ENCODE results near the gene FBXL7.

Gene FBXL7

DNA sequence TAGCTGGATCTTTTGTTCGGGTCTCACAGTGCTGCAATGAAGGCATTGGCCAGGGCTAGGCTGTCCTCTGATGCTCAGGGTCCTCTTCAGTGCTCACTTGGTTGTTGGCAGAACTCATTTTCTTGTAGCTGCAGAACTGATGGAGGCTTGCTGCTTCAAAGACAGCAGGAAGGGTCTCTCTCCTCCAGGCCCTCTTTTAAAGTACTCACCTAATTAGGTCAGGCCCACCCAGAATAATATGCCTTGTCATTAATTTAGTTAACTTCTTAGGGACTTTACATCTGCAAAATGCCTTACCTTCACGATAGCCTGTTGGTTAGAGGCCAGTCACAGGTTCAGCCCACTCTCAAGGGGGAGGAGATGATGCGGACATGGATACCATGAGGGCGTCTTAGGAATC is 114.7 kb downstream of the FBXL7 start:
- DNase-seq (ENCODE audit: low read depth), result no peak

DNA sequence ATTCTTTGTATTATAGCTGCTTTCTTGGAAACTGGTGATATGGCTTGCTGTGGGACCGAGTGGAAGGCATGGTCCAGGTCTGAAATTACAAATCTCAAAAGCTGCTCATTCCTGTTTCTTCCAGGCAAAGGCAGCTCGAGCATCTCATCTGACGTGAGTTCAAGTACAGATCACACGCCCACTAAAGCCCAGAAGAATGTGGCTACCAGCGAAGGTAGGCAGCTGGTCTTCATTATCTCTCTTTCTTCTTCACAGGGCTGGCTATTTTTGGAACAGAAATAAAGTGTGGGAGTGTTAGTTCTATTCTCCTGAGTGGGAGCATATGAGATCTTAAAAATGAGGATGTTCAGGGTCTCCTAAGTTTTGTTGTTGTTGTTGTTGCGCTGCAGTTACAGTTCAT is 115.9 kb downstream of the FBXL7 start:
- no peak for DNase-seq (ENCODE audit: low read depth)

DNA sequence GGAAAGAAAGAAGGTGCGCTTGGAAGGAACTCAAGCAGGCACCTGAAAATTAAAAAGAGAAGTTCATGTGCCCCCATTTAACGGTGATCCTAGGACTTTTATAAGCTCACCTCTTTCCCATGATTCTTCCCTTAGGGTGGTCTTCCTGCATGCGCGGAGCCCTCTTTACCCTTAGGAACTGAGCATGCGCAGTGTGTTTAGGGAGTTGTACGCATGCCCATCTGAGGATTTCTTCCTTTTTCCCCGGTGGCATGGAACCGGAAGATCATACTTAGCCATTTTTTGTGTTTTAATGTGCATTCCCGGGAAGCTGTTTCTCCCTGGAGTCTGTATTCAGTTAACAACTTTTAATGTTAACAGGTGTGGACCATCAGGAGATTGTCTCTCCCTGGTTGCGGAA is 119.0 kb downstream of the FBXL7 start:
- no peak for DNase-seq (ENCODE audit: low read depth)

DNA sequence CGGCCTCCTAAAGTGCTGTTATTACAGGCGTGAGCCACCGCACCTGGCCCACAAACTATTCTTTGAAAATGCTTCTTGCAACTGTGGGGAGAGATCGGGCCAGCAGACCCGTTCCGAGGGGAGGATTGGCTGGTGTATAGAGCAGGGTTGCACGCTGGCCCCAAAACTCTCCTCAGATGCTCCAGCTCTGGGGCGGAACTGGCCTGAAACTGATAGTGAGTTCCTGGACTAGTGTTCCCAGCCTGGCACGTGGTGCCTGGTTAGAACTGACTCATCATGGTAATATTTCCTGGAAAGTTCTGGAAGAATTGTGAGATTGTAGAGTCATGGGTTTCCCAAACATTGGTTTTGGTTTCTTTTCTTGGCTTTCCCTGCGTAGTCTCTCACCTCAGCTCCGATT is 120.5 kb downstream of the FBXL7 start:
- no peak for DNase-seq (ENCODE audit: low read depth)

DNA sequence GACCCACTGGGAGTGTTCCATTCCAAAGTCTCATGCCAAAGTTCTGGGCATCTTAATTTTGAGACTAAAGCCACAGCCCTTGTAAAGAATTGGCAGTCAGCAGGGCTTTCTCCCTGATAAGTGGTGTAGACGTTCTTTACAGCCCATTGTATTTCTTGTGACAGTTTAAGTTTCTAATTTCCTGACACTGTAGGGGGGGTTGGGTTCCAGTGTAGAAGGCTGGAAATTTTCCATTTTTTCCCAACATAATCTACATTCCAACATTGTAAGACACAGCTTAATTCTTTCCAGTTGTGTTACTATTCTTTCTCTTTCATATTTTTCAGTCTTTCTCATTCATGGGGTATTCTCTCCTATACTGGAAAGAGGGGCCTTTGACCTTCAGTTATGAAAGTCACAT is 121.1 kb downstream of the FBXL7 start:
- no peak for DNase-seq (ENCODE audit: low read depth)

DNA sequence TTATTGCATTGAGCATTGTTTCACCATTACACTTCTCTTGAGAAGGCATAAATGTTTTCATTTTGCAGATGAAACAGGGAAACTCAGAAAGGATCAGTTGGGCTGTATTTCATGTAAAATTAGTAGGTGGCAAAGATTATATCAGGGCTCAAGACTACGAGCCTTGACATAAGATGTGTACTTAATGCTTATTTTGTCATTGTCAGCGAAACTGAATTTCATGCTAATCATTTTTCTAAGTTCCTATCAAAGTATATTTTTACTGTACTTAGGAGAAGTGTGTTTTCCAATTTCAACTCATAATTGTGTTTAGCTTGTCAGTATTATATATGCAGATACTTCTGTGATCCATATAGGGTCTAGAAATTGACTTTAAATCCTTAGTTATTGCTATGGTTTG is 123.8 kb downstream of the FBXL7 start:
- no peak for DNase-seq (ENCODE audit: low read depth)

DNA sequence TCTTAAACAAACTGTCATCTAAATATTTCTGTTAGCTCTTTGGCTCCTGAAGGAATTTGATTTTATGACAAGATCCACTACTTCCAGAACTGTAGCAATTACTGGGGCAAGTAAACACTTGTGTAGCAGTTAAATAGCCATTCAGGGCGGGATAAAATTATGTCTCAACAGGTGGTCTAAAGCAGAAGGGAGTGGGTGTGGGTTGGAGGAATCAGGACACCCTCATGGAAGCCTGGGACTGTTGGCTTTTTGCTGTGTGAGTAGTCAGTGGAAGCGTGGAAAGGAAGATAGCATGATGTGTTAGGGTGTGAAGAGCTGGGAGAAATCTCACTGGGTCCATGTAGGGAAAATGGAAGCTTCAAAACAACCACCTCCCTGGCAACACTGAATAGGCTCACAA is 127.1 kb downstream of the FBXL7 start:
- no peak for DNase-seq (ENCODE audit: low read depth)

DNA sequence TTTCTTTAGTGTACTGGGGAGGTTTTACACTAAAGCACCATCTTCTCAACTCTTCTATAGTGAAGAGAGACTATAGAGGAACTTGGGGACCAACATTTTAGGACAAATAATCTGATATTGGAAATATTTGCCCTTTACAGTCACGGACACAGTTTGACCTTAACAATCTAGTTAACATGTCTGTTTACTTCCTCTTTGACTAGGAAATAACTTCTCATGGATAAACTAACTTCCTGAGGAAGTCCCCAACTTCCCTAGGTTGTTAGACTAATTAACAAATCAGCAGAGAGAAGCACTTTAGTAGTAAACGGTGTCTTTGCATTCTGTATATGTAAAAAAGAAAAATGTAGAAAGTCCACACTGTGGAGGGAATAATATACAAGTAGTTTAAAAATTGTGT is 127.7 kb downstream of the FBXL7 start:
- DNase-seq (ENCODE audit: low read depth), result no peak

DNA sequence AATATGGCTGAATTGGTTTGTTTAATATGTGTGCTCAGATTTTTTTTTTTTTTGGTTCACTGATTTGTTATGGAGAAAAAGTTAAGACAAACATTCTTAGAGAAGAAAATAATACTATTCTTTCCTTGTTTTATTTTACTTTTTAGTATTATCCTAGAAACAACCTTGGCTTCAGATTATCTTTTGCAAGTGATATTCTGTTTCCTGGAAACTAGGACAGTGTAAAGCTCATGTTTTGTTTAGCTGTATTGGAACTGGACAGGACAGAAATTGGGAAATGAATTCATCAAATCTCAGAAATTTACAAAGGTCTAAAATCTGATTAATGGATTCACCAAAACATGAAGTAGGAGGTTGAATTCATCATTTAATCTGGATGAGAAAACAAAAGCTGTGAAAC is 130.5 kb downstream of the FBXL7 start:
- DNase-seq (ENCODE audit: low read depth), result no peak

DNA sequence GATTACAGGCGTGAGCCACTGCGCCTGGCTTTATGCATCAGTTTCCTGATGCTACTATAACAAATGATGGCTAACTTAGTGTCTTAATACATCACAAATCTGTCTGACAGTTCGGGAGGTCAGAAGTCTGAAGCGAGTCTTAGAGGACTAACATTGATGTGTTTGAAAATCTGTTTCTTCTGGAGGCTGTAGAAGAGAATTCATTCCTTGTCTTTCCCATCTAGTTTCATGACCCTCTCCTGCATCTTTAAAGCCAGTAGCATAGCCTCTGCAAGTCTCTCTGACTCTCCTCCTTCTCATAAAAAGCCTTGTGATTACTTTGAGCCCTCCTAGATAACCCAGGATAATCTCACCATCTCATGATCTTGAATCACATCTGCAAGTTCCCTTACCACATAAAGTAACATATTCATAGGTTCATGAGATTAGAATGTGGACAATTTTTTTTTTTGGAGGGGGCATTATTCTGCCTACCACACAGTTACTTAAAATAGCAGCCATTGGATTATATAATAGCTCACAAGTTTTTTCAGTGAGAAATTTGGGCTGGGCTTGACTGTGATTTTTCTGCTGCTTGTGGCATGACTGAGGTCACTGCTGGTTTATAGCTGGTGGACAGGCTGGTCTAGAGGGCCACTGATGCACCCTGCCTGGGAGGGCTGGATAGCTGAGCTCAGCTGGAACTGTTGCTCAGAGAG is 134.8 kb downstream of the FBXL7 start:
- no peak for DNase-seq (ENCODE audit: low read depth)

DNA sequence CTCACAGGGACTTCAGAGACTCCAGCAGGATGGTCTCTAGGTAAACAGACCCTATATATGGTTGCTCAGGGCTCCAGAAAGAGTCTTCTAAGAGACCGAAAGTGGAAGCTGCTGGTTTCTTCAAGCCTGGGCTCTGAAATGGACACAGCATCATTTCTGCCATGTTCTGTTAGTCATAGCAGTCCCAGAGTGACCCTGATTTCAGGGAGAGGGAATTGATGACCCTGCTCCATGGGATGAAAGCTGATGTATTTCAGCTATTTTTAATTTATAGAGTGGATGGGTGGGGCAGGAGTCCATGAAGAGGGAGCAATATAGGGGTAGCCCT is 135.3 kb downstream of the FBXL7 start:
- no peak for DNase-seq (ENCODE audit: low read depth)

DNA sequence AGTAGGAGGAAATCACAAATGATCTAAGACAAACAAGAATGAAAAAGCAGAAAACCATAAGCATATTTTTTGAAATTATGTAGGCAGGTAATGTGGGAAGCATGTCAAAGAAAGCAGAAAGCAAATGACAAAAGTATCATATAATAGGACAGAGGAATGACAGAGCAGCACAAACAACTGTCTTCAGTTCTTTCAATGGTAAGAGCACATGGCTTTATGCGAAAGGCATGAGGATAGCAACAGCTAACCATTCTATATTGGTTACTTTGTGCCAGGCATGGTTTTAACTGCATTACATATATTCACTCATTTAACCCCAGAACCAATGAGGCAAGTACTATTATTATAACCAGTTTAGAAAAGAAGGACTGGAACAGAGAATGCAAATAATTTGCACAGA is 137.4 kb downstream of the FBXL7 start:
- no peak for DNase-seq (ENCODE audit: low read depth)

DNA sequence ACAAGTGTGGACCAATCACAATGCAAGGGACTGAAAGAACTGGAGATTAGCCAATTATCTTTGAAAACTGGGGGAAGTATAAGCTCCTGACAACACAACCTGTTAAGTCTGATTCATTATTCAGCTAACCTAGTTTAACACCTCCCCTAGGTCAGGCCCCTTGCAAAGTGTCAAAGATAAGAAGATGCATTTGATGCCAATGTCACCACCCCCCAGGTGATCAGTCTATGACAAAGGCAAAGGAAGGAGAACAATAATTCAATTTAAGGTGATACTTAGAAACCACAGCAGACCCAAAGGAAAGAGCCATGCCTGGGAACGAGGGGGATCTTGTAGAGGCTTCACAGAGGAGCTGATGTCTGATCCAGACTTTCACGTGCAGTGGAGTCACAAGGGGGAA is 137.9 kb downstream of the FBXL7 start:
- no peak for DNase-seq (ENCODE audit: low read depth)

DNA sequence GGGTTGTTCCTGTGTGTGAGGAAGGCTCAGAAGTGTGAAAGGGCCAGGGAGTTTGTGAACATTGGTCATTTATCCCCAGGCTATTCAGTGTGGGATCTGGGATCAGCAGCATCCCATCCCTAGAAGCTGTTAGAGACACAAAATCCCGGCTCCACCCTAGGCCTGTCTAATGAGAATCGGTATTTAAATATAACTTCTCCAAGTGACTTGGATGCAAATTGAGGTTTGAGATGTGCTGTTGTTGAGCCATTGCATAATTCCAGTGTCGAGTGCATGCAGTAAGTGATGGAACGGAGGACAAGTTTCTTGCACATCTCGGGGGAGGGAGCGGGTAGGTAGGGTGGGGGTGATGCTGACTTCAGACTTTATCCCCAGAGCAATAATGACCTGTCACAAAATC is 138.3 kb downstream of the FBXL7 start:
- DNase-seq (ENCODE audit: low read depth), result no peak

DNA sequence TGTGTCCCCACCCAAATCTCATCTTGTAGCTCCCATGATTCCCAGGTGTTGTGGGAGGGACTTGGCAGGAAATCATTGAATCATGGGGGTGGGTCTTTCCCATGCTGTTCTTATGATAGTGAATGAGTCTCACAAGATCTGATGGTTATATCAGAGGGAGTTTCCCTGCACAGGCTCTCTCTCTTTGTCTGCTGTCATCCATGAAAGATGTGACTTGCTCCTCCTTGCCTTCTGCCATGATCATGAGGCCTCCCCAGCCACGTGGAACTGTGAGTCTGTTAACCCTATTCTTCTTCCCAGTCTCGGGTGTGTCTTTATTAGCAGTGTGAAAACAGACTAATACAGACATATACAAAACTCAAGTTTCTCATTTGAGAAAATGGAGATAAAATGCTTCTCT is 139.3 kb downstream of the FBXL7 start:
- DNase-seq (ENCODE audit: low read depth), result no peak

DNA sequence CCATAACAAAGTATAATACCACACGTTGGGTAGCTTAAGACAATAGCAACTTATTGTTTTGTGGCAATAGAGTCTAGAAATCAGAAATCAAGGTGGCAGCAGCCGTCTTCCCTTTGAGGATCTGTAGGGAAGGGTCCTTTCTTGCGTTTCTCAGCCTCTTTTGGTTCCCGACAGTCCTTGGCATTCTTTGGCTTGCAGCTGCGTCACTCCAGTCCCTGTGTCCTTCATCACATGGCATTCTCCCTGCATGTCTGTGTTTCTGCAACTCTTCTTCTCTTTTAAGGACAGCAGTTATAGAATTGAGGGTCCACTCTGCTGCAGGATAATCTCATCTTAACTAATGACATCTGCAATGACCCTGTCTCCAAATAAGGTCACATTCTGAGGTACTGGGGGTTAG is 140.1 kb downstream of the FBXL7 start:
- DNase-seq (ENCODE audit: low read depth), result no peak

DNA sequence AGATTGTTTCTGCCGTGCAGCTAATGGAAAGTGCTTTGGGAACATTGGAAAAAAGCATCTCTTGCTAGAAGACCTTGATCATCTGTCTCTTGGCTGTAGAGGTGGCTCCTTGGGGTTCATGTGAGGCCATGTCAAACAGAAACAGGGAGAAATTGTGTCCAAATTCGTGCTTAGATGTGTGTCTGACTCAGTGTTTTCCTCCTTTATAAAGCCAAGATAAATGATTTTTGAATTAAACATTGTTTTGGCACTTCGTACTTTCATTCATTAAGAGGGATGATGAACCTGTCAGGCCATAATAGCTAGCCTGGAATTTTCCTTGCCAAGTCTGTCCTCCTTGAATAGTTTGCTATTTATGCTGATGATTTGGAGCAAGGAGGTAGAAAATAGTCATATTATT is 143.8 kb downstream of the FBXL7 start:
- DNase-seq (ENCODE audit: low read depth), result no peak

DNA sequence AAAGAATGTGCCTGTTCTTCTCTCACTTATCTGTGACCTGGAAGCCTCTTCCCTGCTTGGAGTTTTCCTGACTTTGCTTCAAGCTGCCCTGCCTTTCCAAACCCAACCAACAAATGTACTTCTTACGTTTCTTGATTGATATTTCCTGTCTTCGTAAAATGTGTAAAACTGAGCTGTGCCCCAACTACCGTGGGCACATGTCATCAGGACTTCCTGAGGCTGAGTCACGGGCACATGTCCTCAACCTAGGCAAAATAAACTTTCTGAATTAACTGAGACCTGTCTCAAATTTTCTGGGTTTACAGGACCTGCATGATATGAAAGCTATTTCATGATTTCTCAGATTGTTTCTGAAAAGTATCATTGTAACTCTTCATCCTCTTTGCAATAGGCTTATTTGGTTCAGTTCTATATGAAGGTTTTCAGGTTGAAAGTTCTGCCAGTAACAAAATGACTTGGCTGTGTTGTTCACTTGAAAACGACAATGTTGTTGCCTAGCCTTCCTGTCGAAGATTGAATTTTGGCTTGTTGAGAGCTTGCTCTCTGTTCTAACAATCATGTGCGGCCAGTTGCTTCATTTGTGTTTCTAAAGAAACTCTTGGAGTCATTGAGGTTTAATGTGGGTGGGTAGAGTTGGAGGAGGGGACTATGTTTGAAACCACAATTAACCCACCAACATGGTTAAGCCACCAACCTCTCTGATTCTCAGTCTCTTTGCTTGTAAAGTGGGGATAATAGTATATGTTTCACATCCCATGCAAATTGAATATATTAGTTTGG is 145.6 kb downstream of the FBXL7 start:
- no peak for DNase-seq (ENCODE audit: low read depth)

DNA sequence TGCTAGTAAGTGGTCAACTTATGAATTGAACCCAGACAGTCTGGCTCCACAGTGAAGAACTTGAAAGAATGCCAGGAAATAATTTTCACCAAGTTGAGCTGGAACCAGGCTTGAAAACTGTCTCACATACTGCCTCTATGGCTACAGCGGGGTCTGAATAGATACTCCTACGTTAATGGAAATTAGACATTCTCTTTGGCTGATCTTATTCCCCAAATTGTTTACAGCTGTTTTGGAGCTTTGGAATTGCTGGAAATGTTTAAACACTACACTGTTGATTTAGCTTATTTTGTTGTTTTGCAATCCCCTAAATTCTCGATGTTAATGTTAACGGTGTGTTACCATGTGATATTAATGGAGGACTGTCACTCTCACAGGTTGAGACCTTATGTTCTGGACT is 146.4 kb downstream of the FBXL7 start:
- no peak for DNase-seq (ENCODE audit: low read depth)

DNA sequence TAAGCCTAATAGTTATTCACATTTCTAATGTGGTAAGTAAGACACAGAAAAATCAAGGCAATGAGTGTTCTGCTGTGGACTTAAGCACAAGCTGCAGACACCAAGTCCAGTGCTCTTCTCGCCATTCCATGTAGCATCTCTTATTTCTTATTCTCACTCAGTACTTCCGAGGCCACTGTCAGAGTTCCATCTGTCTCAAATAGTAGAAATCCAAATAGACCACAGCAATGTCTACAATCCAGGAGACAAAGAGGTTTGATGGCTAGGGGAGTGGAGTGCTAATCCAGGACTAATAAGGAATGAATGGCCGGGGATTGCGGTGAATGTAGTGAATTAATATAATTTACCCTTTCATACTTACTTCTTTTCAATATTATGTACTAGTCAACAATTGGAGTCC is 147.3 kb downstream of the FBXL7 start:
- no peak for DNase-seq (ENCODE audit: low read depth)

DNA sequence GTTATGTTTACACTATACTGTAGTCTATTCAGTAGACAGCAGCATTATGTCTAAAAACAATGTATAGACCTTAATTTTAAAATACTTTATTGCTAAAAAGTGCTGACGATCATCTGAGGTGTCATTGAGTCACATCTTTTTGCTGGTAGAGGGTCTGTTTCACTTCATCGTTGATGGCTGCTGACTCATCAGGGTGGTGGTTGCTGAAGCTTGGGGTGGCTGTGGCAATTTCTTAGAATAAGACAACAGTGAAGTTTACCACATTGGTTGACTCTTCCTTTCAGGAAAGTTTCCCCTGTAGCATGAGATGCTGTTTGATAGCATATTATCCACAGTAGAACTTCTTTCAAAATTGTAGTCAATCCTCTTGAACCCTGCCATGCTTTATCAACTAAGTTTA is 150.3 kb downstream of the FBXL7 start:
- no peak for DNase-seq (ENCODE audit: low read depth)

DNA sequence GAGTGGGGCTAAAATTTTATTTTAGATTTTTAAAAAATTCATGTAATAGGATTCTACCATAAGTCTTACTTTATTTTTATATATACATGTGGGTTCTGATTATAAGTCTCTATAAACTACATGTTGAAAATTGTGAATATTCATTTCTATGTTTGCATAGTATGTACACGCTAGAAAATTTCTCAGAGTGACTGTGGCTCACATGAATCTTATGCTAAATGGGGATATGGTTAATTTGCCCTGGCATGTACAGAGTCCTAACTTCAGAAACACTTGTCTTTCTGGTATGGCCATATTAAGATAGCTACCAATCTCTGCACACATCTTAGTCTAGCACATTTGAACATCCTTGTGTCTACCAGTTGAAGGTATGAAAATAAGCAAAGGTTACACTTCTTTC is 154.8 kb downstream of the FBXL7 start:
- DNase-seq (ENCODE audit: low read depth), result no peak

DNA sequence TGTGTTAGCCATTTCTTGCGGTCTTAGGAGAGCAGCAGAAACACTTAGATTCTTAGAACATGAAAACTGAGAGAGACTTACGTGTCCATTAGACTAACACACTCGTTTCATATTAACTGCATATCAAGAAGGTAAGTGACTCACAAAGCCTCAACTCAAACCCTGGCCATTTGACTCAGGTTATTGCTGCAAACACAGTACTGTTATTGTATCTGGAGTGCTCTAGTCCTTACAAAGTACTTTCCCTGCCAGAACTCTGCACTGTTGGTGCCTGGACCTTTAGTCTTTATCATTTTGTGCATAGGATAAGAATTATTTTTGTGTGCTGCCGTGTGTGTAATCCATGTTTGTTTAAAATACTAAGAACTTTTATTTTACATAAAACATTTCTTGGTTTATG is 155.7 kb downstream of the FBXL7 start:
- no peak for DNase-seq (ENCODE audit: low read depth)

DNA sequence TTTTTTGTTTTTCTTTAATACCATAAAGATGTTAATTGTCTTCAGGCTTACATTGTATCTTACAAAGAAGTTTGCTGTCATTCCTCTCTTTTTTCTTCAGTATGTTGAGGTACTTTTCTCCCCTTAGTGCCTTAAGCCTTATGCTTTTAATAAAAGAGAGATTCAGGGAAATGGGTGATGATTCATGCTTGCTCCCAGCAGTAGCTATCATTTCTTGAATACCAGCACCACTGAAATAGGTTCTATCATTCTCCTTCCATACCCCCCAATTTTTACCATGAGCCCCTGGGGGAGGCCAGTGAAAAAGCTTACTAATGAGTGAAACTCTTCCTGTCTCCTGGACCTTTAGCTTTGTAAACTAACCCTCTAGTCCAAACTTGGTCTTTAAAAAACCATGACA is 165.0 kb downstream of the FBXL7 start:
- no peak for DNase-seq (ENCODE audit: low read depth)

All from stimulated activated CD8-positive, alpha-beta memory T cell treated with anti-CD3 and anti-CD28 coated beads, Interleukin-15, amount 100 ng/mL, for 24 hours (primary cell).